SK-N-SH treated with all-trans-retinoic acid at 6 μM for 48 hours (cell line): Measurements from ENCODE around the gene SLCO3A1.

ENCODE experiments used
- ATAC-seq: fragments of 200-7000 bp; cut with Tn5 transposase; 3 replicates; pipeline ENCODE4 v1.9.1; 2020; ENCODE audit warnings: mild to moderate bottlenecking, moderate library complexity
- BACH2 ChIP-seq: fragments of 250-450 bp; sonication (Bioruptor Pico); IDR thresholded peaks from 2 replicates; pipeline ENCODE4 v1.9.0; 2021; ENCODE audit warnings: mild to moderate bottlenecking, borderline replicate concordance
- CREB5 ChIP-seq: fragments of 250-450 bp; sonication (Bioruptor Pico); IDR thresholded peaks from 2 replicates; pipeline ENCODE4 v1.5.1; 2020; ENCODE audit warnings: low read depth, mild to moderate bottlenecking, moderate library complexity
- CSRNP3 ChIP-seq: fragments of 250-450 bp; sonication (Bioruptor Pico); IDR thresholded peaks from 2 replicates; pipeline ENCODE4 v1.5.1; 2021; ENCODE audit warnings: mild to moderate bottlenecking, moderate library complexity
- ESRRG ChIP-seq: fragments of 250-450 bp; sonication (Bioruptor Pico); IDR thresholded peaks from 2 replicates; pipeline ENCODE4 v1.6.1; 2021; ENCODE audit warnings: mild to moderate bottlenecking
- GLIS3 ChIP-seq: fragments of 250-450 bp; sonication (Bioruptor Pico); IDR thresholded peaks from 2 replicates; pipeline ENCODE4 v1.5.0; 2020; ENCODE audit warnings: mild to moderate bottlenecking, moderate library complexity
- ISL1 ChIP-seq: fragments of 250-450 bp; sonication (Bioruptor Pico); IDR thresholded peaks from 2 replicates; pipeline ENCODE4 v2.1.2; 2022; ENCODE audit warnings: mild to moderate bottlenecking, moderate library complexity
- OSR1 ChIP-seq: fragments of 250-450 bp; sonication (Bioruptor Pico); IDR thresholded peaks from 2 replicates; pipeline ENCODE4 v1.8.0; 2022; ENCODE audit warnings: moderate library complexity, mild to moderate bottlenecking, inconsistent platforms
- PATZ1 ChIP-seq: fragments of 250-450 bp; sonication (Bioruptor Pico); IDR thresholded peaks from 2 replicates; pipeline ENCODE4 v1.8.0; 2020; ENCODE audit warnings: mild to moderate bottlenecking, moderate library complexity, borderline replicate concordance
- POU6F1 ChIP-seq: fragments of 250-450 bp; sonication (Bioruptor Pico); IDR thresholded peaks from 2 replicates; pipeline ENCODE4 v1.8.0; 2021; ENCODE audit warnings: low read depth, mild to moderate bottlenecking, moderate library complexity, borderline replicate concordance
- RARB ChIP-seq: fragments of 250-450 bp; sonication (Bioruptor Pico); IDR thresholded peaks from 2 replicates; pipeline ENCODE4 v1.8.0; 2021; ENCODE audit warnings: mild to moderate bottlenecking, moderate library complexity
- SNAI2 ChIP-seq: fragments of 250-450 bp; sonication (Bioruptor Pico); IDR thresholded peaks from 2 replicates; pipeline ENCODE4 v1.5.0; 2020; ENCODE audit warnings: mild to moderate bottlenecking, moderate library complexity
- TCF4 ChIP-seq: fragments of 250-450 bp; sonication (Bioruptor Pico); IDR thresholded peaks from 2 replicates; pipeline ENCODE4 v1.8.0; 2021; ENCODE audit warnings: mild to moderate bottlenecking, moderate library complexity, borderline replicate concordance
- TOX ChIP-seq: fragments of 250-450 bp; sonication (Bioruptor Pico); IDR thresholded peaks from 2 replicates; pipeline ENCODE4 v1.8.0; 2021; ENCODE audit warnings: mild to moderate bottlenecking, moderate library complexity, borderline replicate concordance
- TSHZ2 ChIP-seq: fragments of 250-450 bp; sonication (Bioruptor Pico); IDR thresholded peaks from 2 replicates; pipeline ENCODE4 v1.5.0; 2020; ENCODE audit warnings: mild to moderate bottlenecking, moderate library complexity
- ZC3H10 ChIP-seq: fragments of 250-450 bp; sonication (Bioruptor Pico); IDR thresholded peaks from 2 replicates; pipeline ENCODE4 v1.5.1; 2021; ENCODE audit warnings: mild to moderate bottlenecking, moderate library complexity
- ZFP3 ChIP-seq: fragments of 250-450 bp; sonication (Bioruptor Pico); IDR thresholded peaks from 2 replicates; pipeline ENCODE4 v1.5.0; 2020; ENCODE audit warnings: mild to moderate bottlenecking, moderate library complexity
- ZNF565 ChIP-seq: fragments of 450-650 bp; formaldehyde crosslinking; conservative IDR thresholded peaks from 2 replicates; pipeline ENCODE4 v1.5.0; 2020; ENCODE audit warnings: low read depth, mild to moderate bottlenecking, moderate library complexity
- ZNF70 ChIP-seq: fragments of 450-650 bp; formaldehyde crosslinking; IDR thresholded peaks from 2 replicates; pipeline ENCODE4 v1.5.0; 2020; ENCODE audit warnings: mild to moderate bottlenecking, moderate library complexity
- ZNF8 ChIP-seq: fragments of 450-650 bp; formaldehyde crosslinking; IDR thresholded peaks from 2 replicates; pipeline ENCODE4 v1.5.0; 2020; ENCODE audit warnings: mild to moderate bottlenecking, moderate library complexity

The SLCO3A1 gene

GRCh38 chr15:91988071-91988470 is 134.6 kb downstream of the SLCO3A1 start:
- TF ChIP-seq ZC3H10 (CRISPR knock-in tag) (no peak), ESRRG (CRISPR knock-in tag) (no peak), TOX (CRISPR knock-in tag) (no peak), PATZ1 (CRISPR knock-in tag) (no peak), ZNF70 (no peak)
- TF ChIP-seq, all 23 proteins: peak for 0
- no peak for ATAC-seq

GRCh38 chr15:91988655-91989054 is 135.1 kb downstream of the SLCO3A1 start:
- ATAC-seq, result no peak
- no peak for TF ChIP-seq SNAI2 (CRISPR knock-in tag)
- TF ChIP-seq ZNF70, result no peak
- no peak for TF ChIP-seq OSR1
- TF ChIP-seq RARB (CRISPR knock-in tag), result no peak
- TF ChIP-seq CREB5 (CRISPR knock-in tag), result no peak
- no peak for TF ChIP-seq POU6F1
- no peak for TF ChIP-seq ZNF565 (CRISPR knock-in tag)
- no peak for TF ChIP-seq GLIS3 (CRISPR knock-in tag)

GRCh38 chr15:91989821-91990220 is 136.3 kb downstream of the SLCO3A1 start:
- TF ChIP-seq POU6F1 (no peak), ZNF565 (CRISPR knock-in tag) (no peak), ZNF70 (no peak), TOX (CRISPR knock-in tag) (no peak), GLIS3 (CRISPR knock-in tag) (no peak), ISL1 (CRISPR knock-in tag) (no peak), RARB (CRISPR knock-in tag) (no peak), OSR1 (no peak)
- ATAC-seq, result no peak

GRCh38 chr15:91992945-91993344 is 139.4 kb downstream of the SLCO3A1 start:
- no peak for ATAC-seq
- TF ChIP-seq CSRNP3 (CRISPR knock-in tag) (no peak), ZNF565 (CRISPR knock-in tag) (no peak), OSR1 (no peak), ZFP3 (no peak), GLIS3 (CRISPR knock-in tag) (no peak), SNAI2 (CRISPR knock-in tag) (no peak), POU6F1 (no peak), BACH2 (CRISPR knock-in tag) (no peak), TSHZ2 (CRISPR knock-in tag) (no peak), PATZ1 (CRISPR knock-in tag) (no peak), RARB (CRISPR knock-in tag) (no peak), ZC3H10 (CRISPR knock-in tag) (no peak), ZNF70 (no peak), TCF4 (no peak), ZNF8 (CRISPR knock-in tag) (no peak)
